HL-60 (cell line): ENCODE measurements around the gene DPY19L3.
A peak's percentile ranks its signal among the peaks of the same experiment; 100 is the strongest.

ENCODE experiments used
- DNase-seq, 2 experiments: peaks; one replicate each; pipeline ENCODE4 v3.0.0-alpha.2; 2010 to 2020; ENCODE audit warnings: low read depth in 1 of 2, low spot score in 1 of 2
- H3K27ac ChIP-seq: fragments of 250-450 bp; sonication (Bioruptor Pico); replicated peaks from 2 replicates; pipeline ENCODE4 v1.5.1; 2020; ENCODE audit warnings: mild to moderate bottlenecking, moderate library complexity
- H3K27me3 ChIP-seq: fragments of 250-450 bp; sonication (Bioruptor Pico); 2 replicates; pipeline ENCODE4 v1.5.1; 2021; ENCODE audit warnings: mild to moderate bottlenecking, moderate library complexity; ENCODE audit not compliant: insufficient read depth, poor library complexity, severe bottlenecking
- H3K4me3 ChIP-seq: replicated peaks from 2 replicates; pipeline ENCODE4 v1.5.1; 2011; ENCODE audit warnings: mild to moderate bottlenecking, control low read depth, low read length; ENCODE audit not compliant: insufficient read depth
- CTCF ChIP-seq: IDR thresholded peaks from one replicate; pipeline ENCODE4 v1.5.1; 2011; ENCODE audit warnings: low read length, control low read depth, inconsistent platforms; ENCODE audit not compliant: insufficient read depth
- GABPA ChIP-seq: IDR thresholded peaks from 2 replicates; pipeline ENCODE4 v1.6.1; 2012; ENCODE audit warnings: low read depth
- POLR2AphosphoS5 ChIP-seq: IDR thresholded peaks from 2 replicates; pipeline ENCODE4 v1.6.1; 2012; ENCODE audit warnings: low read depth
- SPI1 ChIP-seq: IDR thresholded peaks from 2 replicates; pipeline ENCODE4 v1.6.1; 2012; ENCODE audit warnings: low read depth, mild to moderate bottlenecking, borderline replicate concordance
- TF ChIP-seq, protein P1 (sequence below): IDR thresholded peaks from 2 replicates; pipeline ENCODE4 v1.6.1; 2012; ENCODE audit warnings: low read depth; ENCODE audit not compliant: insufficient replicate concordance

Gene DPY19L3

DNA sequence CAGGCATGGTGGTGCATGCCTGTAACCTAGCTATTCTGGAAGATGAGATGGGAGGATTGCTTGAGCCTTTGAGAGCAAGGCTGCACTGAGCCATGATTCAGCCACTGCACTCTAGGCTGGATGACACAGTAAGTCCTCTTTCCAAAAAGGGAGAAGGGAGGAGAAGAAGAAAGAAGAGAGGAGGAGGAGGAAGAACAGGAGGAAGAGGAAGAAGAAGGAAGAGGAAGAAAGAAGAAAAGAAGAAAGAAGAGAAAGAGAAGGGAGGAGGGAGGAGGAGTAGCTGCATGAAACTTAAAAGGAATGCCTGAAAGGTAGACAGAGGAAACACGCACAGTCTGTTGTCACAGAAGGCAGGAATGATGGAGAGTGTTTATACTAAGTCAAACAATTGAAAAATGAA, 3.6 kb upstream of the DPY19L3 start:
- no peak for TF ChIP-seq POLR2AphosphoS5
- TF ChIP-seq, protein P1, sequence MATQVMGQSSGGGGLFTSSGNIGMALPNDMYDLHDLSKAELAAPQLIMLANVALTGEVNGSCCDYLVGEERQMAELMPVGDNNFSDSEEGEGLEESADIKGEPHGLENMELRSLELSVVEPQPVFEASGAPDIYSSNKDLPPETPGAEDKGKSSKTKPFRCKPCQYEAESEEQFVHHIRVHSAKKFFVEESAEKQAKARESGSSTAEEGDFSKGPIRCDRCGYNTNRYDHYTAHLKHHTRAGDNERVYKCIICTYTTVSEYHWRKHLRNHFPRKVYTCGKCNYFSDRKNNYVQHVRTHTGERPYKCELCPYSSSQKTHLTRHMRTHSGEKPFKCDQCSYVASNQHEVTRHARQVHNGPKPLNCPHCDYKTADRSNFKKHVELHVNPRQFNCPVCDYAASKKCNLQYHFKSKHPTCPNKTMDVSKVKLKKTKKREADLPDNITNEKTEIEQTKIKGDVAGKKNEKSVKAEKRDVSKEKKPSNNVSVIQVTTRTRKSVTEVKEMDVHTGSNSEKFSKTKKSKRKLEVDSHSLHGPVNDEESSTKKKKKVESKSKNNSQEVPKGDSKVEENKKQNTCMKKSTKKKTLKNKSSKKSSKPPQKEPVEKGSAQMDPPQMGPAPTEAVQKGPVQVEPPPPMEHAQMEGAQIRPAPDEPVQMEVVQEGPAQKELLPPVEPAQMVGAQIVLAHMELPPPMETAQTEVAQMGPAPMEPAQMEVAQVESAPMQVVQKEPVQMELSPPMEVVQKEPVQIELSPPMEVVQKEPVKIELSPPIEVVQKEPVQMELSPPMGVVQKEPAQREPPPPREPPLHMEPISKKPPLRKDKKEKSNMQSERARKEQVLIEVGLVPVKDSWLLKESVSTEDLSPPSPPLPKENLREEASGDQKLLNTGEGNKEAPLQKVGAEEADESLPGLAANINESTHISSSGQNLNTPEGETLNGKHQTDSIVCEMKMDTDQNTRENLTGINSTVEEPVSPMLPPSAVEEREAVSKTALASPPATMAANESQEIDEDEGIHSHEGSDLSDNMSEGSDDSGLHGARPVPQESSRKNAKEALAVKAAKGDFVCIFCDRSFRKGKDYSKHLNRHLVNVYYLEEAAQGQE, result no peak
- TF ChIP-seq SPI1, result no peak
- no peak for TF ChIP-seq GABPA
- TF ChIP-seq CTCF, result no peak
- H3K4me3 ChIP-seq, result no peak overlapping the region
- H3K27me3 ChIP-seq, result no peaks in the 10 kb centered on the region
- H3K27ac ChIP-seq, result no peak overlapping the region
- no peak for DNase-seq

- TF ChIP-seq, protein P1, result no peak
- TF ChIP-seq GABPA (no peak), POLR2AphosphoS5 (no peak), CTCF (no peak), SPI1 (no peak)
- Histone ChIP-seq H3K4me3 (no peak overlapping the region), H3K27me3 (no peaks in the 10 kb centered on the region), H3K27ac (no peak overlapping the region; the same call in 1 of the 2 replicates)
- no peak for DNase-seq
Measured at GRCh38 chr19:32403291-32403995, 2.1 kb upstream of the DPY19L3 start.

DNA sequence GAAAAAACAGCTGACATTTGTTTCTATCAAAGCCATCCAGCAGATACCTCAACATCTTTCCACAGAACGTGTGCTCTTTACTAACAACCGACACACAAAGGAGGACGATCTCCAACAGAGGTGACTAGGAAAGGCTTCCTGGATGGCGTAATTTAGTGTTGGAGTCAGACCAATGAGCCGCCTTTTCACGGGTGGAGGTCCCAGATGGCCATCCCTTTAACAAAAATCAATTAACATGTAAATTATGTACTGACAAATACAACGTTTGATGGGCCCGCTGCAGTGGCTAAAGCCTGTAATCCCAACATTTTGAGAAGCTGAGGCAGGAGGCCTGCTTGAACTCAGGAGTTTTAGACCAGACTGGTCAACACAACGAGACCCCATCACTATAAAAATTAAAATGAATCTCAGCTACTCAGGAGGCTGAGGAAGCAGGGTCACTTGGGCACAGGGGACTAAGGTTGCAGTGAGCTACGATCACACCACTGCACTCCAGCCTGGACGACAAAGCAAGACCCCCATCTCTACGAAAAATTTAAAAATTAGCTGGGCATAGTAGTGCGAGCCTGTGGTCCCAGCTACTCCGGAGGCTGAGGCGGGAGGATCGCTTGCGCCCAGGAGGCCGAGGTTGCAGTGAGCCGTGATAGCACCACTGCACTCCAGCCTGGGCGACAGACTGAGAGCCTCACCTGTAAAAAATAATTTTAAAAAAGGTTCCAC, 1.2 kb upstream of the DPY19L3 start:
- peak in 1 of 2 experiments; percentile 16 for DNase-seq
- TF ChIP-seq CTCF (no peak), POLR2AphosphoS5 (no peak), SPI1 (no peak), GABPA (no peak)
- TF ChIP-seq, protein P1, result no peak

More for the DNA sequence above, 1.2 kb upstream of the DPY19L3 start:
- peak overlapping the region; percentile 97 for H3K27ac ChIP-seq
- H3K27me3 ChIP-seq, result no peaks in the 10 kb centered on the region
- peak overlapping the region; percentile 90 for H3K4me3 ChIP-seq
